ENCODE data around the gene ATG14.

Gene ATG14

GRCh38 chr14:55410876-55411275, 754 bp downstream of the ATG14 start:
- peak overlapping the region; percentile 96 for H3K4me3 Mint-ChIP-seq
- no peak for DNase-seq
- no peaks in the 10 kb centered on the region for H3K9me3 Mint-ChIP-seq
- peaks cover 20% of the 10 kb centered on the region for H3K27me3 Mint-ChIP-seq (ENCODE audit: low read depth, poor library complexity)
- peaks cover 37% of the 10 kb centered on the region for H3K4me1 Mint-ChIP-seq
- H3K27ac Mint-ChIP-seq = peak overlapping the region; percentile 98
- TF ChIP-seq CTCF (IDR thresholded peaks at IDR 0.05) = no peak
- H3K36me3 Mint-ChIP-seq (ENCODE audit: low read depth) = no peaks in the 10 kb centered on the region

- Mint-ChIP-seq H3K27me3 (ENCODE audit: low read depth, poor library complexity) (no peaks in the 10 kb centered on the region), H3K27ac (no peak overlapping the region), H3K36me3 (ENCODE audit: low read depth) (no peaks in the 10 kb centered on the region), H3K9me3 (no peaks in the 10 kb centered on the region), H3K4me3 (no peak overlapping the region), H3K4me1 (peaks cover 12% of the 10 kb centered on the region)
- no peak for TF ChIP-seq CTCF (IDR thresholded peaks at IDR 0.05)
- DNase-seq = no peak
Measured at GRCh38 chr14:55404173-55404854, 7.3 kb downstream of the ATG14 start.

GRCh38 chr14:55401751-55402150, 9.9 kb downstream of the ATG14 start:
- no peaks in the 10 kb centered on the region for H3K9me3 Mint-ChIP-seq

GRCh38 chr14:55399852-55400251, 11.8 kb downstream of the ATG14 start:
- H3K4me1 Mint-ChIP-seq = peaks cover 5% of the 10 kb centered on the region
- H3K9me3 Mint-ChIP-seq = no peaks in the 10 kb centered on the region
- H3K36me3 Mint-ChIP-seq (ENCODE audit: low read depth) = peaks cover 18% of the 10 kb centered on the region
- no peak for TF ChIP-seq CTCF (IDR thresholded peaks at IDR 0.05)
- no peaks in the 10 kb centered on the region for H3K27me3 Mint-ChIP-seq (ENCODE audit: low read depth, poor library complexity)
- H3K27ac Mint-ChIP-seq = no peak overlapping the region
- no peak for DNase-seq
- no peak overlapping the region for H3K4me3 Mint-ChIP-seq

More at GRCh38 chr14:55401751-55402150, 9.9 kb downstream of the ATG14 start:
- peaks cover 5% of the 10 kb centered on the region for H3K4me1 Mint-ChIP-seq
- H3K27me3 Mint-ChIP-seq (ENCODE audit: low read depth, poor library complexity) = no peaks in the 10 kb centered on the region
- TF ChIP-seq CTCF (IDR thresholded peaks at IDR 0.05) = no peak
- H3K27ac Mint-ChIP-seq = no peak overlapping the region
- no peak overlapping the region for H3K4me3 Mint-ChIP-seq
- no peak for DNase-seq
- H3K36me3 Mint-ChIP-seq (ENCODE audit: low read depth) = peaks cover 5% of the 10 kb centered on the region

GRCh38 chr14:55399183-55399582, 12.4 kb downstream of the ATG14 start:
- Mint-ChIP-seq H3K4me3 (no peak overlapping the region), H3K9me3 (no peaks in the 10 kb centered on the region), H3K27me3 (ENCODE audit: low read depth, poor library complexity) (no peaks in the 10 kb centered on the region), H3K27ac (no peak overlapping the region), H3K4me1 (peaks cover 5% of the 10 kb centered on the region), H3K36me3 (ENCODE audit: low read depth) (peaks cover 24% of the 10 kb centered on the region)
- TF ChIP-seq CTCF (IDR thresholded peaks at IDR 0.05) = no peak
- DNase-seq = no peak

GRCh38 chr14:55398679-55399078, 13.0 kb downstream of the ATG14 start:
- Mint-ChIP-seq H3K27me3 (ENCODE audit: low read depth, poor library complexity) (no peaks in the 10 kb centered on the region), H3K4me1 (peaks cover 5% of the 10 kb centered on the region), H3K27ac (no peak overlapping the region), H3K4me3 (no peak overlapping the region), H3K36me3 (ENCODE audit: low read depth) (peaks cover 25% of the 10 kb centered on the region), H3K9me3 (no peaks in the 10 kb centered on the region)
- TF ChIP-seq CTCF (IDR thresholded peaks at IDR 0.05) = no peak
- DNase-seq = no peak

Measured in nephron progenitor cell (in vitro differentiated cells).